ENCODE data around the gene DMAP1.

DNA sequence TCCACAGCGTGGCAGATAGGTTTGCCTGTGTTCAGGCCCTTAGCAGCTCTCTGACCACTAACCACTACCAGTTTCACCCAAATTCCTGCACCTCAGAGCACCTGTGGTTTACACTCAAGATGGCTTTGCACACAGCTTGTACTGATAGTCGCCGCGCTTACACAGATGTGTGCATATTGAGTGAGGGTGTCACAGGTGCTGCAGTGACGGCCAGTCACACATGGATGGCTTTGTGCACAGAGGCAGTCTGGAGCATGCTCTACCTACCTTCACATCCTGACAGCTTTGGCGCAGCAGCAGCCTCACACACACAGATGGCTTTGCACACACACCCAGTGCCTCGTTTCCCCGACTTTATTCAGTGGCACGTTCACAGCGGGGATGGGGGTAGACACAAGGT, 7.5 kb downstream of the DMAP1 start:
- TF ChIP-seq POLR2A (IDR thresholded peaks at IDR 0.05; ENCODE audit: low read length) (no peak), GATA1 (IDR thresholded peaks at IDR 0.05; ENCODE audit: low read depth, low read length) (no peak)
